Fibroblast of pulmonary artery (primary cell): ENCODE measurements around the gene SENP8.
"Not testable (repeated sequence)": the region's sequence is repeated elsewhere in the genome, so short reads cannot be mapped to it uniquely, and the experiment has no call there.

Experiments used
- DNase-seq: peaks from one replicate; pipeline ENCODE4 v3.0.0-alpha.2; 2010; ENCODE audit warnings: low read depth
- H3K4me3 ChIP-seq: replicated peaks from 2 replicates; pipeline ENCODE4 v1.5.1; 2011; ENCODE audit warnings: low read depth, mild to moderate bottlenecking, control low read depth, low read length, moderate library complexity
- CTCF ChIP-seq: IDR thresholded peaks from 2 replicates; pipeline ENCODE4 v1.5.1; 2011; ENCODE audit warnings: mild to moderate bottlenecking, control low read depth, low read length, inconsistent platforms; ENCODE audit errors: missing control alignments

SENP8 gene

GRCh38 chr15:72118017-72118978, at the start of gene SENP8, which contains the start of gene MYO9A:
Gene SENP8, plus strand, starts transcription at chr15:72118403. Its CDS starts 21,221 bp downstream, at chr15:72139624.
Gene MYO9A, minus strand, starts transcription at chr15:72118150. Its CDS starts 71,587 bp downstream, at chr15:72046563.
- no peak for TF ChIP-seq CTCF
- peak; percentile 99 for DNase-seq
- H3K4me3 ChIP-seq = peak within 1 kb of the TSS; percentile 80

- no peak for DNase-seq
- no peak for TF ChIP-seq CTCF
- no peak overlapping the region for H3K4me3 ChIP-seq
These were observed 49.3 kb upstream of the SENP8 start for GRCh38 chr15:72068856-72069255.

- no peak overlapping the region for H3K4me3 ChIP-seq
- no peak for TF ChIP-seq CTCF
- DNase-seq = no peak
These were observed 47.3 kb upstream of the SENP8 start for GRCh38 chr15:72070817-72071447.

GRCh38 chr15:72071448-72071825, 46.8 kb upstream of the SENP8 start:
- DNase-seq, H3K4me3 ChIP-seq: not testable (repeated sequence)

- no peak for TF ChIP-seq CTCF
- no peak overlapping the region for H3K4me3 ChIP-seq
- no peak for DNase-seq
These were observed 43.7 kb upstream of the SENP8 start for GRCh38 chr15:72074335-72075060.

- peak; percentile 2 for DNase-seq
- TF ChIP-seq CTCF = no peak
- no peak overlapping the region for H3K4me3 ChIP-seq
These were observed 40.3 kb upstream of the SENP8 start for GRCh38 chr15:72077950-72078349.

- TF ChIP-seq CTCF = no peak
- H3K4me3 ChIP-seq = no peak overlapping the region
- DNase-seq = no peak
These were observed 39.3 kb upstream of the SENP8 start for GRCh38 chr15:72078887-72079286.
